Coronary artery (tissue), 2 donors: ENCODE results near the gene CHD5.

Experiments used
- DNase-seq: peaks from one replicate; pipeline ENCODE4 v3.0.0-alpha.2; 2017; ENCODE audit warnings: low spot score
- H3K27ac ChIP-seq, 2 donors: fragments of 200-600 bp; sonication (generic); one replicate each; pipeline ENCODE4 v1.5.1; 2016 to 2019
- H3K4me3 ChIP-seq: fragments of 200-600 bp; sonication (generic); 2 replicates; pipeline ENCODE4 v1.5.1; 2016; ENCODE audit warnings: mild to moderate bottlenecking, moderate library complexity
- CTCF ChIP-seq: fragments of 200-600 bp; sonication (generic); IDR thresholded peaks from one replicate; pipeline ENCODE4 v1.5.1; 2019; ENCODE audit warnings: antibody characterized with exemption

Gene CHD5

DNA sequence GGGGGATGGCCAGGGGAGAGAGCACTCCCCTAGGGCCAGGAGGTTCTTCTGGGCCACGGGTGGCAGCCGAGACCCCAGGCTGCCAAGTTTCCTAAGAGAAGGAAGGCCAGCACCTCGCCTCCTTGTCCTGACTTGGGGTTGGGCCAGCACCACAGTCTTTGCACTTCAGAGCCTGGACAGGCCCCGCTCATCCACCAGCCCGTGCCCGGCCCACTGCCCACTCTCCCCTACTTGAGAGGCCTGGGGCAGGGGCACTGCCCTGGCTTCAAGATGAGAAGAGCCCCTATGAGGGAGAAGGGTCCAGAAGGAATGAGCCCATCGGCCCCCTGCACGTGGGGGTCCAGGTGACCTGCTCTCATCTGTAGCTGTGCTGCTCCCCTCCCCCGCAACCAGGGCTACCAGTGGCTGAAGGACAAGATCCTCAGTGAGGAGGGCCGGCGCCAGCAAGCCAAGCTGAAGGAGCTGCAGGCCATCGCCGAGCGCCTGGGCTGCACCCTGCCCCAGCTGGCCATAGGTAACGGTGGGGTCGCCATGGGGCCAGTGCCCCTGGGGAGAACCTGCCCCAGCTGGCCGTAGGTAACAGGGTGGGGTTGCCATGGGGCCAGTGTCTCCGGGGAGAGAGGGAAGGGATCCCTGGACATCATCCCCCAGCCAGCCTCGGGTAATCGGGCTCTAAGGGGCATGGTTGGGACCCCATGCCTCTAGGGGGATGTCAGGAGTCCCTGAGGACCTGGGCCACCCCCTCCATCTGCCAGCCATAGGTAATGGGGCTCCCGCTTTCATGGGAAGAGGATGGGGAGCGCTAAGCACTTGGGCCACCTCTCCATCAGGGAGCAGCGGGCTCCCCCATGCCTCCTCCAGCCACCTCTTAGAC is 83.6 kb downstream of the CHD5 start:
- no peak overlapping the region for H3K27ac ChIP-seq
- H3K4me3 ChIP-seq = no peak overlapping the region
- TF ChIP-seq CTCF = no peak
- no peak for DNase-seq

- Histone ChIP-seq H3K27ac (no peak overlapping the region), H3K4me3 (no peak overlapping the region)
- no peak for TF ChIP-seq CTCF
- no peak for DNase-seq
Observed at GRCh38 chr1:6095511-6096242, 84.4 kb downstream of the CHD5 start.

DNA sequence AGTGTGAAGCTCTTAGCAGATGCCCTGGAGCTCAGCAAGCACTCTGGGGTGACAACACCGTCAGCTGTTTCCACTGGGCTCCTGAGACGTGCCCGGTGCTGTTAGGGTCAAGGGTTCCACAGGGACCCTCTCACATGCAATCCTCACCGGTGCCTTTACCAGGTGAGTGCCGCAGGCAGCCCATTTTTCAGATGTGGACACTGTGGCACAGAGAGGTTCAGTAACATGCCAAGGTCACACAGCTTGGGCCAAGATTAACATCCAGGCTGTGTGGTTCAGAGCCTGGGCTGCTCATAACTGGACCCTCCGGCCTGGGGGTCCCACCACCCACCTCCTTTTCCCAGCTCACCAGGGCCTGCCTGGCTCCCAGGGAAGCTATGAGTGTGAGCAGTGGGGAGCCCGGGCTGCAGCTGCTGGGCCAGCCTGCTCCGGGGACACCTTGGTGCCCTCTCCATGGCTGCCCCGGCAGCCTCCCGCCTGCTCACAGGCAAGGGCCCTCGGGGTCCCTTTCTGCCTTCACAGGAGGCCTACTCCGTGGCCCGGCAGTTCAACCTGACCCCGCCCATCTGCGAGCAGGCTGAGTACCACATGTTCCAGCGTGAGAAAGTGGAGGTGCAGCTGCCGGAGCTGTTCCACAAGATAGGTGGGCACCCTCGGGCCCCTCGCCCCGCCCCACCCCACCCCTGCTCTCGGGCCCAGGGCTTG is 85.2 kb downstream of the CHD5 start:
- TF ChIP-seq CTCF = no peak
- no peak overlapping the region for H3K27ac ChIP-seq
- no peak for DNase-seq

GRCh38 chr1:6094246-6094645 is 85.9 kb downstream of the CHD5 start:
- Histone ChIP-seq H3K4me3 (no peak overlapping the region), H3K27ac (no peak overlapping the region)
- TF ChIP-seq CTCF = no peak
- DNase-seq = no peak

More for the DNA sequence above, 85.2 kb downstream of the CHD5 start:
- H3K4me3 ChIP-seq = no peak overlapping the region

- no peak overlapping the region for H3K4me3 ChIP-seq
- no peak for DNase-seq
- no peak for TF ChIP-seq CTCF
Observed at GRCh38 chr1:6093611-6094010, 86.5 kb downstream of the CHD5 start.

DNA sequence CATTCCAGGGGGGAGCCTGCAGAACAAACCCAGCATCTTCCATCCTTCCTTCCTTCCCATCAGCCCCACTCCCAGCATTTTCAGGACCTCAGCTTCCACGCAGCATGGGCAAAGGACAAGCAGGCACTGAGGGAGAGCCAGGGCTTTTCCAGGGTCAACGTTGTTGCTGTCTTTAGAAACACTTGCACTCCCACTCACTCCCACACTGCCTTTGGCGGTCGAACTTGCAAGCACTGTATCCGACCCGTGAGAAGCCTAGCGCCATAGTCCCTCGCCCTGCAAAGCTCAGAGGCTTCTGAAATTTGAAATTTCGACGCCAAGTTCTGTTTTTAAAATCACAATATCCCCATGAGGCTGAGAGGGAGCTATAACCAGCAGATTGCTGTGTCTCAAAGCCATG is 87.0 kb downstream of the CHD5 start:
- no peak for DNase-seq
- no peak for TF ChIP-seq CTCF
- Histone ChIP-seq H3K4me3 (no peak overlapping the region), H3K27ac (no peak overlapping the region)

More at GRCh38 chr1:6093611-6094010, 86.5 kb downstream of the CHD5 start:
- no peak overlapping the region for H3K27ac ChIP-seq
